Measurements from ENCODE around the gene CNTN4.

DNA sequence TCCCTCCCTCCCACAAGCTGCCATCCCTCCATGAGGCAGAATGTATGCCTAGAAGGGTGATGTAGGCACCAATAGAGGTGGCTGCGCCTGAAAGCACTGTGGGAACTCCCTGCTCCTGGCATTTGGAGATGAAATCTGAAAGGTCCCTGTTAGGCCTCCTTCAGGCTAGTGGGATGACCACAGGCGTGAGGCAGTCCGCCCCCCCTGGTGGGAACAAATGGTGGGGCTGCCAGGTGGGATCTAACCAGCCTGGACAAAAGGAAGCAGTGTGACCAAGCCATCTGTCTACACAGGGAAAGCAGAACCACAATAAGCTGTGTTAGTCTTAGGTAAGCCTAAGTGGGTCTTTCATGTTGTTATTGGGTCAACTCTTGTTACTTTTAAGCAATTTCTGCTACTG, 986.2 kb downstream of the CNTN4 start:
- TF ChIP-seq CTCF (IDR thresholded peaks at IDR 0.05; ENCODE audit: extremely low read depth in 1 of 2, insufficient read depth in 1 of 2, low read depth in 1 of 2, low read length in 2 of 2) (no peak), EZH2 (IDR thresholded peaks at IDR 0.05; ENCODE audit: borderline replicate concordance, low read depth, low read length, severe bottlenecking) (no peak), POLR2AphosphoS5 (IDR thresholded peaks at IDR 0.05; ENCODE audit: insufficient read depth, low read depth, low read length) (no peak), POLR2A (IDR thresholded peaks at IDR 0.05; ENCODE audit: low read depth, low read length) (no peak), MYC (IDR thresholded peaks at IDR 0.05; ENCODE audit: low read depth, low read length) (no peak), GATA2 (IDR thresholded peaks at IDR 0.05; ENCODE audit: insufficient read depth, insufficient read length, low read depth, low read length) (no peak), FOS (IDR thresholded peaks at IDR 0.05; ENCODE audit: borderline replicate concordance, insufficient read depth, low read length) (no peak)
- TF ChIP-seq, protein P1, sequence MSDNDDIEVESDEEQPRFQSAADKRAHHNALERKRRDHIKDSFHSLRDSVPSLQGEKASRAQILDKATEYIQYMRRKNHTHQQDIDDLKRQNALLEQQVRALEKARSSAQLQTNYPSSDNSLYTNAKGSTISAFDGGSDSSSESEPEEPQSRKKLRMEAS (IDR thresholded peaks at IDR 0.05; ENCODE audit: insufficient read depth, insufficient read length), result no peak

All from endothelial cell of umbilical vein (primary cell).